ENCODE results near the gene SHMT1. TPM values are rescaled to one million over a fixed set of nuclear protein-coding genes. Genes with fewer than 3 reads are reported as not detected.
"Not testable (repeated sequence)": the region's sequence is repeated elsewhere in the genome, so short reads cannot be mapped to it uniquely, and the experiment has no call there.

SHMT1 gene
- total RNA-seq, 1 donor from 2014 or later: 11.1 TPM

DNA sequence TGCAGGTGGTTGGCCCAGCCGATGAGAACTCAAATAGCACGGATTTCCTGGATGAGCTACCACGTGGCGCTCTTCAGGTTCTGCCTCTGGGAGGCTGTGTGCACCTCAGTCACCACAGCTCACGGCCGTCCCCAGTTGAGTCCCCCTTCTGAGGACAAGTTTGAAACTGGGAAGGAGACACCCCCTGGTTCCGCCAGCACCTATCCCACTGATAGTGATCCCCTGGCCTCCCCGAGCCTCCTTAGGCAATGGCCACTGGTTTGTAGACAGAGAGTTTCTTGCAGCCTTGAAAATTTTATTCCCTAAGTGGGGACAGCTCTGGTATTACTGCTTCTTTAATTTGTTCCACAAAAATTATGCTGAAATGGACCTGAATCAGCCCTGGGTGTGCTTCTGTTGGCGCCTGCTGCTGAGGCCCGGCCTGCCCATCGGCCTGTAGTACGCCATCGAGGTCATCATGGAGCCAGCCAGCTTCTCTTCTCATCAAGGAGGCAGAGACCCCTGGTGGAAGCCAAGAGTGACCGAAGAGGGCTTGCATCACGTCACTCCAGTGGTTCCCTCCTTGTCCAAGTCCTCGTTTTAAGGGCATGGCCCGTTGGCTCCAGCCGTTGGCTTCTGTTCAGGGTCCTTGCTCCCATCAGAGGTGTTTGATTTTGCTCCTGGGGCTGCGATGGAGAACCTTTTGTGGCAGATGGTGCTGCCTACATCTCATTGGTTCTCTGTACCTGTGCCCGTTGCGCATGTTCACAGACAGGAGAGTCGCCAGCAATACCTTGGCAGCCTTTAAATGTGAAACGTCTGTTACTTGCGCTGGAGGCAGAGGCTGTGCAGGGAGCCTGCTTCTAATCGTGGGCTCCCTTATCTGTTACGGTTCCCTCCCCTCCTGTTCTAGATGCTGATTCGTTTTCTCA, 39.0 kb downstream of the SHMT1 start:
- no peak for DNase-seq

DNA sequence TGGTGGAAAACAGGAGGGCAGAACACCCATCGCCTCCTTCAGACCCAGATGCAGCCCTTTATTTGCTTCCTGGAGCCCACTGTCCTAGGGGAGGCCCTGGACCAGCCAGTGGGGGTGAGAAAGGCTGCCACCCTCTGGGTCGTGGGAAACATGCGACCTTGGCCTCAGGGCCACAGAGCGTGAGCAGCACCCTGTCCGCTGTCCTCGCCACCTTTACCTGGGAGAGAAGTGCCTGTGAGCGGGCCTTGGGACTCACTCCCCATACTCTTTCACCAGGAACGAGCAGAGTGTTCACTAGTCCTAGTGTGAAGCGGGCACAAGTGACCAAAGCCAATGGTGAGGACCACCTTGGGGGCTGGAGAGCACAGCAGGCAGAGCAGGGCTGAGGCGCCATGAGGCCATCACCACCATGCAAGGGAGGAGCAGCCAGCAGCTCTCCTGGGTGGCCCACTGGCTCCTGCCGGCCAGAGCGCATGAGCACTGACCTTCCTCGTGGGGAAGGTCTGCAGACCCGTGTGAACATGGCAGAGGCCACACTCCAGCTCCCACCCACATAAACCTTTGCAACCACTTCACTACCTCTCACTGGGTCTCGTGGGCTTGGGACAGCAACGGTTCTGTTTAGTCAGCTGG, 39.7 kb downstream of the SHMT1 start:
- DNase-seq: no peak

DNA sequence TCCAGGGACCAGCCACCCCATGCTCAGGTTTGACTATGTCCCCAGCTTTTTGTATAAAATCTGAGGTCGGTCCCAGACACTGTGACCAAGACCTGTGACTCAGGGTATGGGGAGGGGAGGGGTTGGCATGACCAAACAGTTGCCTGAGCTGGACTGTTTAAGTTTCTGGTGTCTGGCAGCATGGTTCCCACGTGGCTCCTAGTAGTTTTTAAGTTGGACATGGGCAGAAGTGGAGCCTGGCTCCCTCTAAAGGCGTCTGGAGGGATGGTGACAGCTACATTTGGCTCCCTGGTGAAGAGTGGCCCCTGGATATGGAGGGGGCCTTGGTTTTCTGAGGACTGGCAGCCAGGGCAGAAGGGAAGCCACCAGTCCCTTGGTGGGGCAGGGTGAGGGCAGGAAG, 40.3 kb downstream of the SHMT1 start:
- DNase-seq: peak; percentile 27

DNA sequence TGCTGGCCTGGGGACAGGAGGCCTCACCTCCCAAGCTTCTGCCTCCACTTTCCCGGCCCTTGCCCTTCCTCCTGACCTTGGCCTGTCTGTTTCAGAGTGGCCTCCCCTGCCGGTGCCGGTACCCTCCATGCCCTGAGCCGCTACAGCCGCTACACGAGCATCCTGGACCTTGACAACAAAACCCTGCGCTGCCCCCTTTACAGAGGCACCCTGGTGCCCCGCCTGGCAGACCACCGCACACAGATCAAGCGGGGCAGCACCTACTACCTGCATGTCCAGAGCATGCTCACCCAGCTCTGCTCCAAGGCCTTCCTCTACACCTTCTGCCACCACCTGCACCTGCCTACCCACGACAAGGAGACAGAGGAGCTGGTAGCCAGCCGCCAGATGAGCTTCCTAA, 40.8 kb downstream of the SHMT1 start:
- no peak for DNase-seq

- DNase-seq: peak; percentile 46
Measured at GRCh38 chr17:18321309-18321708, 42.0 kb downstream of the SHMT1 start.

DNA sequence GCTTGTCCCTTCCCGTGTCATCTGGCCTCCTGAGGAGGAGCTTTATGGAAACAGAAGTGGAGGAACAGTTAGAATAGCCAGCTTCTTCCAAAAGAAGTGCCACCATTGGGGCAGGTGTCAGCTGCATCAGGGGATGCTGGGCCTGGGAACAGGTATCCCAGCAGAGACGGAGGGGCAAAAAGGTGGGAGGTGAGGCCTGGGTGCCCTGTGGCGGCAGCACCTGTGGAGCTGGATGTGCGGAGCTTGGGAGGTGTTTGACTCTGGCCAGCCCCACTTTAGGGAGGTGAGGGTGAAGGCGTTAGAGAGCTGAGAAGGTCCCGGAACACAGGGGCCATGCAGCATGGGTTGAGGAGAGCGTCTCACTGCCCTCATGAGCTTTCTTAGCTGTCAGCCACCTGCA, 43.0 kb downstream of the SHMT1 start:
- no peak for DNase-seq

- DNase-seq: peak; percentile 68
Measured at GRCh38 chr17:18319604-18320256, 43.6 kb downstream of the SHMT1 start.

DNA sequence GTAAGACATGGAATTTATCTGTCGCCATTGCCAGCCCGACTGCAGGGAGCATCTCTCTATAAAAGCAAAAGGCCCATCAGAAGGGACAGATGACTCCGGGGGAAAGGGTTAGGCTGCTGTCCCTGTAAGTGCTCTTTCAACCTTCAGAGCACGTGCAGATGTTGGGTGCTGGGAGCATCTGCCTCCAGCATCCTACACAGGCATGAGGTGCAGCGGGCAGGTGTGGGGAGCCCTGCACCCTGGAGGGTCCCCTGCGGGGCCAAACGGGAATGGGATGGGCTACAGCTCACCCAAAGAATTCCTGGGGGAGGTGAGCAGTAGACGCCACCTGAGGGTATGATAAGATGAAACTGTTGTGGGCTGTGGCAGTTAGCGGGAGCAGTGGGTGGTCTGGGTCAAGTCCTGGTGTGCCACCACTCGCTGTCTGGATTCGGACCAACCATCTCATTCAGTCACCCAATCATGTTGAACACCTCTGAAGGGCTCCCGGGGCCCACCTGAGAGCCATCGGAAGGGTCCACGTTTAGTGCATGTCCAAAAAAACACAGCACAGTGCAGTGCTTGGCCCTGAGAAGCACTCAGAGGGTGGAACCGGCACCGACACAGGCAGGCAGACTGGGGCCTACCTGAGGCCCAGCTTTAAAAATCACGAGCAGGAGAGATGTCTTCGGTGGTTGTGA, 44.4 kb downstream of the SHMT1 start:
- DNase-seq: no peak

GRCh38 chr17:18318117-18318516, 45.2 kb downstream of the SHMT1 start:
- no peak for DNase-seq

DNA sequence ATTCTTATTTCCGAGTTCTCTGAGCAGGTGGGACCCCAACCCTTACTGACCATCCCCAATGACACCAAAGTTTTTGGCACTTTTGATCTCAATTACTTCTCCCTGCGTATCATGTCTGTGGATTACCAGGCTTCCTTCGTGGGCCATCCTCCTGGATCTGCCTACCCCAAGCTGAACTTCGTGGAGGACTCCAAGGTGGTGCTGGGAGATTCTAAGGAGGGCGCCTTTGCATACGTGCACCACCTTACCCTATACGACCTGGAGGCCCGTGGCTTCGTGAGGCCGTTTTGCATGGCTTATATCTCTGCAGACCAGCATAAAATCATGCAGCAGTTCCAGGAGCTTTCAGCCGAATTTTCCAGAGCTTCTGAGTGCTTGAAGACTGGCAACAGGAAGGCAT, 47.4 kb downstream of the SHMT1 start:
- DNase-seq: no peak

DNA sequence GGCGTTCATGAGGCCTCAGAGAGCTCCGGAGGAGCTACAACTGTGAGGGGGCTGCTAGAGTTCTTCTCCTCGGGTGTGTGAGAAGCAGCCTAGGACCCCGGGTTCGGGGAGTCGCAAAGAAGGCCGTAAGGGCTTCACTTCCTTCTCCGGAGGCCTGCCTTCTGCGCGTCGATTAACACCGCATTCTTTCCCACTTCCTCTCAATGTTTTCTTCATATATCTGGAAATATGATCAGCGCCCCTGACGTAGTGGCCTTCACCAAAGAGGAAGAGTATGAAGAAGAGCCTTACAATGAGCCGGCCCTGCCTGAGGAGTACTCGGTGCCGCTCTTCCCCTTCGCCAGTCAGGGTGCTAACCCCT, 47.8 kb downstream of the SHMT1 start:
- peak; percentile 41 for DNase-seq

GRCh38 chr17:18314731-18315561, 48.4 kb downstream of the SHMT1 start, which contains the start of the genes SMCR8 and TOP3A:
SMCR8 (plus strand) TSS chr17:18315293; CDS start chr17:18315790, 497 bp downstream.
TOP3A (minus strand) TSS chr17:18314994; CDS start chr17:18314778, 216 bp downstream.
- peak; percentile 98 for DNase-seq

- DNase-seq: peak; percentile 45
Measured at GRCh38 chr17:18314059-18314730, 49.2 kb downstream of the SHMT1 start.

- DNase-seq: no peak
Measured at GRCh38 chr17:18309202-18309601, 54.1 kb downstream of the SHMT1 start.

DNA sequence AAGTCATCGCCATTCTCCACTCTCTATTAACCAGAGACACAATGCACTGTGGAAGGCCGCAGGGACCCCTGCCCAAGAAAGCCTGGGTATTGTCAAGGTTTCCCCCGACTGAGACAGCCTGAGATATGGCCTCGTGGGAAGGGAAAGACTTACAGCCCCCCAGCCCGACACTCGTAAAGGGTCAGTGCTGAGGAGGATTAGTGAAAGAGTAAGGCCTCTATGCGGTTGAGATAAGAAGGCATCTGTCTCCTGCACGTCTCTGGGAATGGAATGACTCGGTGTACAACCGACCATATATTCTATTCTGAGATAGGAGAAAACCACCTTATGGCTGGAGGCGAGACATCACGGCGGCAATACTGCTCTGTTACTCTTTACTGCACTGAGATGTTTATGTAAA, 60.1 kb downstream of the SHMT1 start:
- not testable (repeated sequence) for DNase-seq

GRCh38 chr17:18300725-18301480, 62.4 kb downstream of the SHMT1 start:
- peak; percentile 55 for DNase-seq

- not testable (repeated sequence) for DNase-seq
Measured at GRCh38 chr17:18298061-18298460, 65.3 kb downstream of the SHMT1 start.

DNA sequence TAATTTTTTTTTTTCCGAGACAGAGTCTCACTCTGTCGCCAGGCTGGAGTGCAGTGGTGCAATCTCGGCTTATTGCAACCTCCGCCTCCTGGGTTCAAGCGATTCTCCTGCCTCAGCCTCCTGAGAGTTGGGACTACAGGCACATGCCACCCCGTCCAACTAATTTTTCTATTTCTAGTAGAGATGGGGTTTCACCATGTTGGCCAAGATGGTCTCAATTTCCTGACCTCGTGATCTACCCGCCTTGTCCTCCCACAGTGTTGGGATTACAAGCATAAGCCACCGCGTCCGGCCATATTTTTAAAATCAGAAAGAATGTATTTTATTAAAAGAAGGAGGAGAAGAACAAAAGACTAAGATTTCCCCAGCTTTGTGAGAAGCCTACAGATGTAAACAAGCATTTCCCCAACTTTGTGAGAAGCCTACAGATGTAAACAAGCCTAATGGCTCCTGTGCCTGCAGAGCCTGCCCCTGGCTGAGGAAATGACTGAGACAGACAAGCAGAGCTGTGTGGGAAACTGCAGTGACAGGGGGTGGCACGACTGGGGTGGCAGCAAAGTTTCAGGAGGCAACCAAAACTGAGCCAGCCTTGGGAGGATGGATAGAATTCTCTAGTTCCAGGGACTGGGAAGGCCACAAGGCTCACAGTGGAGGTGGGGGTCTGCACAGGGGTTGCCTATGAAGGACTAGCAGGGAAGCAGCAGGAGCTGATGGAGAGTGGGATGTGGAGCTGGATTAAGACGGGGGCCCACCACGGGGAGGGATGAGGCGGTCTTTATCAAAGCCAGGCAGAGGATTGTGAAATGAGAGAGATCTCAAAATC, 71.4 kb downstream of the SHMT1 start:
- no peak for DNase-seq

DNA sequence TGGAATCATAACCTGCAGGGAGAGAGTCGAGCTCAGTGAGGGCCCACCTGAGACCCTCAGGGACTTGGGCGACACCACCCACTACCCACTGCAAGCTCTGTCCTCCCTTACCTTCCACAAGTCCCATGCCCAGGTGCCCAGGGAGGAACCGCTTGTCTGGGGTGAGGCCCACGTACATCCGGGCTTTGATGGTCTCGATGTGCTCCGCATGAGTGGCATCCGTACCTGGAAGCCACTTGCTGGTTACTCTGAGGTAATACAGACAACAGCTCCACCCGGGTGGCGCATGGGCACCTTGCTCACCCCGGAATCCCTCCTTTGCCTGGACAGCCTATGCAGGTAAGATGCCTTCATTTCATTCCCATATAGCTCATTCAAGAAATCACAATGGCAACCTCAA, 78.1 kb downstream of the SHMT1 start:
- no peak for DNase-seq

- no peak for DNase-seq
Measured at GRCh38 chr17:18281788-18282187, 81.6 kb downstream of the SHMT1 start.
